H1 (cell line): ENCODE measurements around the gene RGP1. TPM values are rescaled to one million over a fixed set of nuclear protein-coding genes. Genes with fewer than 3 reads are reported as not detected.

Source experiments
- CTCF ChIA-PET: fragments of 300-600 bp; sonication (Branson Sonifier 250); formaldehyde crosslinking; loops from one replicate; lab custom pipeline; 2021; ENCODE audit not compliant: partially characterized antibody; lab: Charles Lee
- POLR2A ChIA-PET: fragments of 300-600 bp; sonication (Branson Sonifier 250); formaldehyde crosslinking; loops from one replicate; lab custom pipeline; 2021; ENCODE audit warnings: inconsistent platforms; ENCODE audit not compliant: partially characterized antibody; lab: Charles Lee
- DNase-seq, 2 experiments: peaks; one replicate each; pipeline versions ENCODE4 v3.0.0 to v3.0.0-alpha.2; 2010 to 2022; ENCODE audit warnings: low spot score in 2 of 2, low read depth in 1 of 2, mixed read lengths in 1 of 2
- FAIRE-seq: peaks from 2 replicates; lab custom pipeline; 2011; peaks lifted over from hg19 to GRCh38; lab: Jason Lieb, UNC
- H2AFZ ChIP-seq: 2 replicates; pipeline ENCODE4 v1.8.1; 2012; ENCODE audit warnings: low read length, inconsistent platforms
- H2AK5ac ChIP-seq: 2 replicates; pipeline ENCODE4 v1.6.1; 2013; ENCODE audit warnings: low read depth, low read length
- H2BK120ac ChIP-seq: replicated peaks from 2 replicates; pipeline ENCODE3; 2013; ENCODE audit warnings: low read depth, low read length, inconsistent platforms
- H2BK12ac ChIP-seq: 2 replicates; pipeline ENCODE4 v1.6.1; 2013; ENCODE audit warnings: low read depth, low read length
- H2BK15ac ChIP-seq: 2 replicates; pipeline ENCODE4 v1.6.1; 2013; ENCODE audit warnings: low read length
- H2BK20ac ChIP-seq: 2 replicates; pipeline ENCODE4 v1.6.1; 2013; ENCODE audit warnings: low read length
- H2BK5ac ChIP-seq: 2 replicates; pipeline ENCODE4 v1.6.1; 2013; ENCODE audit warnings: low read depth, low read length
- H3K14ac ChIP-seq: 2 replicates; pipeline ENCODE4 v1.6.1; 2013; ENCODE audit warnings: inconsistent platforms; ENCODE audit not compliant: insufficient read length
- H3K18ac ChIP-seq: 2 replicates; pipeline ENCODE4 v1.6.1; 2013; ENCODE audit warnings: low read length; ENCODE audit errors: extremely low read depth
- H3K23ac ChIP-seq: 2 replicates; pipeline ENCODE4 v1.6.1; 2013; ENCODE audit warnings: inconsistent platforms; ENCODE audit not compliant: insufficient read length
- H3K23me2 ChIP-seq: 2 replicates; pipeline ENCODE4 v1.6.1; 2013; ENCODE audit warnings: low read depth, low read length
- H3K27ac ChIP-seq: 2 replicates; pipeline ENCODE4 v1.6.1; 2011; ENCODE audit warnings: low read depth, low read length, inconsistent platforms
- H3K27me3 ChIP-seq, 4 experiments: replicated peaks in 1 of 4; 1 replicate in 1 of 4; 2 replicates in 3 of 4; pipeline versions ENCODE4 v1.6.1 to v1.8.1; 2011 to 2013; ENCODE audit warnings: low read length in 3 of 4, mild to moderate bottlenecking in 3 of 4, inconsistent platforms in 2 of 4, mixed read lengths in 2 of 4, moderate library complexity in 1 of 4; ENCODE audit not compliant: control insufficient read depth in 3 of 4, insufficient read depth in 3 of 4; ENCODE audit errors: extremely low read depth in 1 of 4
- H3K36me3 ChIP-seq, 4 experiments: 2 replicates each; pipeline versions ENCODE4 v1.6.1 to v1.8.1; 2011 to 2013; ENCODE audit warnings: mild to moderate bottlenecking in 4 of 4, low read length in 3 of 4, moderate library complexity in 2 of 4, control low read depth in 1 of 4, inconsistent platforms in 1 of 4; ENCODE audit not compliant: insufficient read depth in 4 of 4, control insufficient read depth in 2 of 4
- H3K4ac ChIP-seq: replicated peaks from 2 replicates; pipeline ENCODE3; 2013; ENCODE audit warnings: low read length, low read depth, mixed read lengths, inconsistent platforms; ENCODE audit not compliant: insufficient read length
- H3K4me1 ChIP-seq, 4 experiments: replicated peaks in 1 of 4; 1 replicate in 1 of 4; 2 replicates in 3 of 4; pipeline versions ENCODE4 v1.6.1 to v1.8.1; 2011 to 2013; ENCODE audit warnings: low read length in 3 of 4, inconsistent platforms in 2 of 4, mixed read lengths in 1 of 4; ENCODE audit not compliant: insufficient read depth in 4 of 4, control insufficient read depth in 3 of 4
- H3K4me2 ChIP-seq, 2 experiments: 2 replicates each; pipeline versions ENCODE4 v1.6.1 to v1.8.1; 2011 to 2013; ENCODE audit warnings: low read depth in 2 of 2, low read length in 2 of 2, control low read depth in 1 of 2, inconsistent platforms in 1 of 2, mild to moderate bottlenecking in 1 of 2; ENCODE audit not compliant: insufficient read depth in 1 of 2
- H3K4me3 ChIP-seq, 4 experiments: fragments of 200-600, 300-600 bp in 1 of 4; sonication (generic), shearing (Covaris generic), sonication (Bioruptor Twin) in 1 of 4; 2 replicates each; pipeline versions ENCODE4 v1.5.1 to v1.8.1; 2011 to 2016; ENCODE audit warnings: low read length in 4 of 4, low read depth in 3 of 4, control low read depth in 2 of 4, inconsistent platforms in 2 of 4, mild to moderate bottlenecking in 2 of 4, mixed read lengths in 1 of 4, moderate library complexity in 1 of 4; ENCODE audit not compliant: insufficient read depth in 2 of 4; ENCODE audit errors: extremely low read depth in 1 of 4
- H3K56ac ChIP-seq: replicated peaks from 2 replicates; pipeline ENCODE3; 2013; ENCODE audit warnings: low read depth, mild to moderate bottlenecking, mixed read lengths, low read length, inconsistent platforms; ENCODE audit not compliant: insufficient read length
- H3K79me1 ChIP-seq: 2 replicates; pipeline ENCODE4 v1.6.1; 2013; ENCODE audit warnings: low read depth, low read length, control low read depth
- H3K79me2 ChIP-seq, 2 experiments: 2 replicates each; pipeline versions ENCODE4 v1.6.1 to v1.8.1; 2012 to 2013; ENCODE audit warnings: low read length in 2 of 2, mild to moderate bottlenecking in 2 of 2, inconsistent platforms in 1 of 2; ENCODE audit not compliant: insufficient read depth in 2 of 2, control insufficient read depth in 1 of 2
- H3K9ac ChIP-seq, 4 experiments: replicated peaks in 1 of 4; 1 replicate in 1 of 4; 2 replicates in 3 of 4; pipeline versions ENCODE4 v1.6.1 to v1.8.1; 2011 to 2013; ENCODE audit warnings: low read depth in 3 of 4, low read length in 3 of 4, control low read depth in 2 of 4, mild to moderate bottlenecking in 2 of 4, moderate library complexity in 2 of 4, inconsistent platforms in 1 of 4; ENCODE audit errors: extremely low read depth in 1 of 4
- H3K9me3 ChIP-seq, 2 experiments: 2 replicates each; pipeline versions ENCODE4 v1.6.1 to v1.8.1; 2012 to 2013; ENCODE audit warnings: mild to moderate bottlenecking in 2 of 2, moderate library complexity in 2 of 2, control low read depth in 1 of 2, inconsistent platforms in 1 of 2, low read depth in 1 of 2, low read length in 1 of 2, mixed read lengths in 1 of 2; ENCODE audit not compliant: insufficient read depth in 2 of 2
- H4K20me1 ChIP-seq, 2 experiments: replicated peaks in 1 of 2; 2 replicates each; pipeline versions ENCODE3 to v1.8.1; 2011 to 2013; ENCODE audit warnings: inconsistent platforms in 2 of 2, low read length in 2 of 2, mild to moderate bottlenecking in 1 of 2; ENCODE audit not compliant: insufficient read depth in 2 of 2, control insufficient read depth in 1 of 2
- H4K5ac ChIP-seq: 2 replicates; pipeline ENCODE4 v1.6.1; 2013; ENCODE audit warnings: low read length, low read depth, mixed read lengths, inconsistent platforms; ENCODE audit not compliant: insufficient read length
- H4K8ac ChIP-seq: 2 replicates; pipeline ENCODE4 v1.8.0; 2013; ENCODE audit warnings: mild to moderate bottlenecking, moderate library complexity, low read length, inconsistent platforms; ENCODE audit not compliant: insufficient read depth; ENCODE audit errors: extremely low read depth
- H4K91ac ChIP-seq: replicated peaks from 2 replicates; pipeline ENCODE3; 2013; ENCODE audit warnings: low read length, mixed read lengths, inconsistent platforms; ENCODE audit not compliant: insufficient read length
- BCL11A ChIP-seq, 2 experiments: IDR thresholded peaks; one replicate each; pipeline ENCODE4 v1.6.1; 2011; ENCODE audit warnings: low read depth in 2 of 2, low read length in 2 of 2, mild to moderate bottlenecking in 2 of 2
- CBX8 ChIP-seq: fragments of 300-800, 300-1000 bp; sonication (generic); IDR thresholded peaks from 2 replicates; pipeline ENCODE4 v1.7.1; 2016; ENCODE audit warnings: low read depth, low read length, borderline replicate concordance
- EP300 ChIP-seq, 2 experiments: IDR thresholded peaks; 1 replicate in 1 of 2; 2 replicates in 1 of 2; pipeline ENCODE4 v1.6.1; 2011 to 2012; ENCODE audit warnings: low read depth in 2 of 2, low read length in 2 of 2, mild to moderate bottlenecking in 2 of 2, borderline replicate concordance in 1 of 2, inconsistent platforms in 1 of 2, moderate library complexity in 1 of 2
- SIN3A ChIP-seq, 2 experiments: IDR thresholded peaks in 1 of 2; conservative IDR thresholded peaks in 1 of 2; 2 replicates each; pipeline ENCODE4 v1.6.1; 2011 to 2012; ENCODE audit warnings: low read length in 2 of 2, improper control_type of control experiment in 1 of 2, low read depth in 1 of 2, mild to moderate bottlenecking in 1 of 2
- SIRT6 ChIP-seq: IDR thresholded peaks from one replicate; pipeline ENCODE4 v1.7.1; 2012; ENCODE audit warnings: low read length, inconsistent platforms
- SP2 ChIP-seq: IDR thresholded peaks from 2 replicates; pipeline ENCODE4 v1.6.1; 2012; ENCODE audit warnings: mild to moderate bottlenecking, low read length, inconsistent platforms
- YY1 ChIP-seq: IDR thresholded peaks from 2 replicates; pipeline ENCODE4 v1.6.1; 2011; ENCODE audit warnings: low read depth, mild to moderate bottlenecking, low read length
- WGBS, 2 experiments: shearing (Covaris generic) in 1 of 2; methylation state at CpG; one replicate each; pipeline versions ENCODE4 v1.1.6 to v1.1.7; 2013 to 2015; ENCODE audit warnings: low lambda C conversion rate in 2 of 2, mixed read lengths in 2 of 2, inconsistent platforms in 1 of 2, low coverage in 1 of 2, missing lambda C conversion rate in 1 of 2; ENCODE audit not compliant: insufficient replicate concordance in 2 of 2, insufficient coverage in 1 of 2, insufficient read length in 1 of 2; ENCODE audit errors: extremely low coverage in 1 of 2, missing lambda C conversion rate in 1 of 2; 5-methylcytosine and 5-hydroxymethylcytosine counted together
- polyA plus RNA-seq, 7 experiments: library from polyadenylated mRNA; depleted of rRNA in 3 of 7; stranded (reverse) in 5 of 7; unstranded in 2 of 7; fragments of >200 nt in 5 of 7; fragments of 200-250 nt in 2 of 7; gene quantifications; 1 replicate in 5 of 7; 2 replicates in 1 of 7; 4 replicates in 1 of 7; pipeline versions ENCODE4 v1.2.1 to v1.2.3, GENCODE V29; 2011 to 2013; ENCODE audit warnings: missing spikeins in 2 of 7, mixed read lengths in 2 of 7
- total RNA-seq: library from RNA; stranded (reverse); fragmentation: NEBNext Ultra II Directional; extraction: Animal tissue kit (Norgen Biotek cat#: 25700); gene quantifications from 2 replicates; pipeline ENCODE4 v1.2.1, GENCODE V29; 2021
- TF ChIP-seq, protein P1 (sequence below): IDR thresholded peaks from 2 replicates; pipeline ENCODE4 v1.6.1; 2011; ENCODE audit warnings: low read length, improper control_type of control experiment
- TF ChIP-seq, protein P2 (sequence below): IDR thresholded peaks from 2 replicates; pipeline ENCODE4 v1.6.1; 2012; ENCODE audit warnings: low read length, inconsistent platforms

RGP1 gene
- total and polyA plus RNA-seq, 2 of the 8 experiments (the other 6 are each of a cell fraction or from before 2014, with no cell fraction given), result 11.8 to 22.7 TPM

DNA sequence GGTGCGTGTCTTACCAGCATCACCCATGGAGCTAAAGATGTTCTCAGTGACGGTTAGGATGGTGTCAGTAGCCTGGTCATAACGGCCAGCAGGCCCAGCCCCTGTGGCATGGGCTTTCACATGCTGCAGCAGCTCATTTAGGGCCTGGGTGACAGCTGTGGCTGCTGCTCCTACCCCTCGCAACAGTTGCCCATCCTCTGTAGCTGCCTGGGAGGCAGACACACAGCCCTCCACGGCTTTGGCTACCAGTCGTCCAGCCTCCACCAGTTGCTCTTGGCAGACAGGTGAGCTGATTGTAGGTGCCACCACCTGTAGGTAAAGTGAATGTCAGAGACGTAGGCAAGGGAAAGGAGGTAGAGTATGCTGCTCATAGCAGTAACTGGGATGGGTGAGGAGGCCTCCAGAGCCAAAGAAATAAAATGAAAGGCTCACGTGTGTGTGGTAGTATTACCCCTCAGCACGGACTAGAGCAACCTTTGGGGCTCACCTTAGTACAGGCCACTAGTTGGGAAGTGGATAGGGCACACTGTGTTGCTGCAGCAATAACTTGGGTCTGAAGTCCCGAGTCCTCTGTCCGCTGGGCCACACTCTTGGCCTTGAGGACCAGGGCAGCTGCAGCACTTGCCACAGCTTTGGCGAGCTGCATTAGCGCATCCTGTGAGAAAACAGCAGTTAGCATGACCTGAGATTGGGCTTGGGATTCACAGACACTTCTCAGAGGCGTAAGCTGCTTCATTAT, 31.8 kb upstream of the RGP1 start:
- H3K23me2 ChIP-seq, result no peaks in the 10 kb centered on the region
- CTCF ChIA-PET, result interaction anchor here (0.7 to 13.8 kb wide), 10 partner anchors 9 to 71 kb away, joined by 3 to 198 read pairs (median 4); partner anchors contain the start of genes ARHGEF39, CCDC107, CREB3 and RMRP
- H3K4ac ChIP-seq, result no peak overlapping the region
- no peaks in the 10 kb centered on the region for H3K4me1 ChIP-seq
- H3K27ac ChIP-seq, result no peak overlapping the region
- H3K4me3 ChIP-seq, result no peak overlapping the region
- peaks cover 33 to 91% (median 64%) of the 10 kb centered on the region in 4 experiments for H3K36me3 ChIP-seq
- no peak overlapping the region for H3K9ac ChIP-seq
- no peak overlapping the region for H2BK20ac ChIP-seq
- no peak overlapping the region for H2AK5ac ChIP-seq
- no peak overlapping the region for H3K18ac ChIP-seq
- POLR2A ChIA-PET, result interaction anchor here (0.8 to 10.5 kb wide), 6 partner anchors 10 to 27 kb away, joined by 3 to 51 read pairs (median 7); partner anchors contain the start of genes CREB3 and TLN1
- DNase-seq (no peak), FAIRE-seq (no peak)
- no peaks in the 10 kb centered on the region for H3K27me3 ChIP-seq
- no peak overlapping the region for H3K14ac ChIP-seq
- no peak overlapping the region for H4K5ac ChIP-seq
- H3K79me2 ChIP-seq, result no peaks in the 10 kb centered on the region
- H2BK120ac ChIP-seq, result no peak overlapping the region
- H3K4me2 ChIP-seq, result no peak overlapping the region
- no peaks in the 10 kb centered on the region for H3K9me3 ChIP-seq
- H4K20me1 ChIP-seq, result peaks cover 0 to 2% of the 10 kb centered on the region in 2 experiments
- H2AFZ ChIP-seq, result no peak overlapping the region
- H4K8ac ChIP-seq, result no peak overlapping the region; the same call in 1 of the 2 replicates
- 93% methylated on average over 14 of the region's 14 CpGs; no CpG with 5 or more reads in 1 of the 2 experiments for WGBS, 2 experiments
- peaks cover 3% of the 10 kb centered on the region; the same call in 1 of the 2 replicates for H3K79me1 ChIP-seq
- H2BK5ac ChIP-seq, result no peak overlapping the region
- H2BK12ac ChIP-seq, result no peak overlapping the region
- H4K91ac ChIP-seq, result no peak overlapping the region
- H2BK15ac ChIP-seq, result no peak overlapping the region
- H3K56ac ChIP-seq, result no peak overlapping the region
- no peak overlapping the region for H3K23ac ChIP-seq
- TF ChIP-seq CBX8 (no peak), SIN3A (conservative IDR thresholded peaks at IDR 0.05 in 1 of 2, IDR thresholded peaks at IDR 0.05 in 1 of 2; ENCODE audit: low read depth in 1 of 2, low read length in 2 of 2) (no peak), YY1 (no peak), EP300 (IDR thresholded peaks at IDR 0.05; ENCODE audit: borderline replicate concordance in 1 of 2, low read depth in 2 of 2, low read length in 2 of 2) (no peak), SP2 (no peak), BCL11A (IDR thresholded peaks at IDR 0.05; ENCODE audit: low read depth in 2 of 2, low read length in 2 of 2) (no peak), SIRT6 (no peak)
- TF ChIP-seq, protein P1, sequence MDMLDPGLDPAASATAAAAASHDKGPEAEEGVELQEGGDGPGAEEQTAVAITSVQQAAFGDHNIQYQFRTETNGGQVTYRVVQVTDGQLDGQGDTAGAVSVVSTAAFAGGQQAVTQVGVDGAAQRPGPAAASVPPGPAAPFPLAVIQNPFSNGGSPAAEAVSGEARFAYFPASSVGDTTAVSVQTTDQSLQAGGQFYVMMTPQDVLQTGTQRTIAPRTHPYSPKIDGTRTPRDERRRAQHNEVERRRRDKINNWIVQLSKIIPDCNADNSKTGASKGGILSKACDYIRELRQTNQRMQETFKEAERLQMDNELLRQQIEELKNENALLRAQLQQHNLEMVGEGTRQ, result no peak
- TF ChIP-seq, protein P2, sequence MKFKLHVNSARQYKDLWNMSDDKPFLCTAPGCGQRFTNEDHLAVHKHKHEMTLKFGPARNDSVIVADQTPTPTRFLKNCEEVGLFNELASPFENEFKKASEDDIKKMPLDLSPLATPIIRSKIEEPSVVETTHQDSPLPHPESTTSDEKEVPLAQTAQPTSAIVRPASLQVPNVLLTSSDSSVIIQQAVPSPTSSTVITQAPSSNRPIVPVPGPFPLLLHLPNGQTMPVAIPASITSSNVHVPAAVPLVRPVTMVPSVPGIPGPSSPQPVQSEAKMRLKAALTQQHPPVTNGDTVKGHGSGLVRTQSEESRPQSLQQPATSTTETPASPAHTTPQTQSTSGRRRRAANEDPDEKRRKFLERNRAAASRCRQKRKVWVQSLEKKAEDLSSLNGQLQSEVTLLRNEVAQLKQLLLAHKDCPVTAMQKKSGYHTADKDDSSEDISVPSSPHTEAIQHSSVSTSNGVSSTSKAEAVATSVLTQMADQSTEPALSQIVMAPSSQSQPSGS, result no peak
